ENCODE measurements around the gene KIF2A.

- TF ChIP-seq, protein P1, sequence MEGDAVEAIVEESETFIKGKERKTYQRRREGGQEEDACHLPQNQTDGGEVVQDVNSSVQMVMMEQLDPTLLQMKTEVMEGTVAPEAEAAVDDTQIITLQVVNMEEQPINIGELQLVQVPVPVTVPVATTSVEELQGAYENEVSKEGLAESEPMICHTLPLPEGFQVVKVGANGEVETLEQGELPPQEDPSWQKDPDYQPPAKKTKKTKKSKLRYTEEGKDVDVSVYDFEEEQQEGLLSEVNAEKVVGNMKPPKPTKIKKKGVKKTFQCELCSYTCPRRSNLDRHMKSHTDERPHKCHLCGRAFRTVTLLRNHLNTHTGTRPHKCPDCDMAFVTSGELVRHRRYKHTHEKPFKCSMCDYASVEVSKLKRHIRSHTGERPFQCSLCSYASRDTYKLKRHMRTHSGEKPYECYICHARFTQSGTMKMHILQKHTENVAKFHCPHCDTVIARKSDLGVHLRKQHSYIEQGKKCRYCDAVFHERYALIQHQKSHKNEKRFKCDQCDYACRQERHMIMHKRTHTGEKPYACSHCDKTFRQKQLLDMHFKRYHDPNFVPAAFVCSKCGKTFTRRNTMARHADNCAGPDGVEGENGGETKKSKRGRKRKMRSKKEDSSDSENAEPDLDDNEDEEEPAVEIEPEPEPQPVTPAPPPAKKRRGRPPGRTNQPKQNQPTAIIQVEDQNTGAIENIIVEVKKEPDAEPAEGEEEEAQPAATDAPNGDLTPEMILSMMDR (IDR thresholded peaks at IDR 0.05) = no peak
- no peak for TF ChIP-seq EP300 (IDR thresholded peaks at IDR 0.05)
- TF ChIP-seq POLR2A (IDR thresholded peaks at IDR 0.05) = no peak
- no peak for TF ChIP-seq POLR2AphosphoS5 (IDR thresholded peaks at IDR 0.05)
Observed at GRCh38 chr5:62334082-62334481, 28.1 kb downstream of the KIF2A start.
